IMR-90 (cell line): Measurements from ENCODE around the gene IFRD2.
A peak's percentile ranks its signal among the peaks of the same experiment; 100 is the strongest.

Experiments used
- BHLHE40 ChIP-seq: fragments of 150-350 bp; IDR thresholded peaks from 2 replicates; pipeline ENCODE4 v1.6.1; 2016; ENCODE audit warnings: mild to moderate bottlenecking, low read depth, low read length
- CEBPB ChIP-seq: IDR thresholded peaks from 2 replicates; pipeline ENCODE4 v1.6.1; 2012; ENCODE audit warnings: low read depth, low read length, improper control_type of control experiment
- CTCF ChIP-seq: conservative IDR thresholded peaks from 2 replicates; pipeline ENCODE4 v1.5.1; 2012; ENCODE audit warnings: mild to moderate bottlenecking, low read depth, low read length, improper control_type of control experiment
- RAD21 ChIP-seq: IDR thresholded peaks from 2 replicates; pipeline ENCODE4 v1.6.1; 2012; ENCODE audit warnings: low read length, improper control_type of control experiment
- RCOR1 ChIP-seq: IDR thresholded peaks from 2 replicates; pipeline ENCODE4 v1.6.1; 2012; ENCODE audit warnings: mild to moderate bottlenecking, low read length, improper control_type of control experiment; ENCODE audit not compliant: insufficient replicate concordance
- SMC3 ChIP-seq: fragments of 150-350 bp; IDR thresholded peaks from 2 replicates; pipeline ENCODE4 v1.6.1; 2016; ENCODE audit warnings: low read depth, mild to moderate bottlenecking, antibody characterized with exemption, low read length, moderate library complexity

GRCh38 chr3:50321336-50322114, 29.3 kb upstream of the IFRD2 start:
- TF ChIP-seq CTCF (peak; percentile 42), RAD21 (no peak), SMC3 (no peak), BHLHE40 (peak; percentile 97), CEBPB (no peak), RCOR1 (no peak)
